GM19099 (cell line): ENCODE results near the gene MAN1C1.

Experiments used
- POLR2A ChIP-seq: IDR thresholded peaks from 3 replicates; pipeline ENCODE4 v1.6.1; 2011; ENCODE audit warnings: low read depth; ENCODE audit not compliant: insufficient read length; ENCODE audit errors: extremely low read depth

MAN1C1 gene

DNA sequence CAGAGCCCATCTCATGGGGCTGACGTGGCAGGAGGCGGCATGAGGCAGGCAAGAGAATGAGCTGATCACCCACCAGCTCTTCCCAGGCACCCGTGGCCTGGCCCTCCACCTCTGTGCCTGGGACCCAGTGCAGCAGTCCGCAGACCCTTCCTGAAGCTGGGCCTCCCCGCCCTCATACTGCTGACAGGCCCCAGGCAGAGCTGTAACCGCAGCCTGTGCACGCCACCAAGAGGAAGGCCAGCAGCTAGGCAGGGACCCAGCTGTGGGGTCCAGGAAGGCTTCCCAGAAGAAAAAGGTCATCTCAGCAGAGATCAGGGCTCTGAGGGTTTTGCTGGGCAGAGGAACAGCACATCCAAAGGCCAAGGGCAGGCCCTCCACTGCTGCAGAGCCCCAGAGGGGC is 193.3 kb downstream of the MAN1C1 start:
- TF ChIP-seq POLR2A = no peak

DNA sequence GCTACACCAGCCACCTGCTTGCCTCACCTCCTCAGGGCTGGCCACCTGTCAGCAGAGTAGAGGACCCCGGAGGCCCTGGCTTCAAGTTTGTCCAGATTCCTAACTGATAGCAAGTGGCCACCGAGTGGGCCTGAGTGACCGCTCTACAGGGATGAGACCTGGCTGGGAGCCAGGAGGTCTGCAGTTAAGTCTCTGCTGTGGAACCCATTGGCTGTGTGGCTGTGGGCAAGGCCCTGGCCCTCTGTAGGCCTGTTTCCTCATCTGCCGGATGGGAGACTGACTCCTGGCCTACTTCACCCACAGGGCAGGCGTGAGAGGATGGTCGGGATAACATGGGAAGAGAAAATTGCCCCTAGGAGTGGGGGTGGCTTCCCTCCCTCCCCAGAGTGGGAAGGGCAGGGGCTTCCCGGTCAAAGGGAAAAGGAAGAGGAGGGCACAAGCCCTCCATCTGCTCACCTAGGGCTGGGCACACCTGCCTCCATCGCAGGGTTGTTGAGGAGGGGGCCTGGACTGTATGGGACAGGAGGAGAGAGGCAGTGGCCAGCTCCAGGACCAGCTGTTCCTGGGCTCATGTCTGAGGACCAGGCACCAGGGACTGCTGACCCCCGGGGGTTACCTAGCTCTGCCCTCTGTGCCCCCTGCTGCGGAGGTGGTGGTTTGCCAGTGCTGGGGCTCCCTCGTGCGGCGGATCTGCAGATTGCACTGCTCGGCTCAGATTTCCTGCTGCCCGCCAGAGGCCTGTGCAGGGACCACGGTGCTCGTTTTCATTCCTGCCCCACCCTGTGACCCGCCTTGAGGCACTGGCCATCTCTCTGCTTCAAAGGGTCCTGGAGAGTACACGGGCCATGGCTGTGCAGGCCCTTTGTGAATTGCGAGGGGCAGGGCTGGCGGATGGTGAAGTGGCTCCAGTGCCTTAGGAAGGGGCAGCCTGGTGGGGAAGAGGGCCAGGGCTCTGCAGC is 194.0 kb downstream of the MAN1C1 start:
- no peak for TF ChIP-seq POLR2A

DNA sequence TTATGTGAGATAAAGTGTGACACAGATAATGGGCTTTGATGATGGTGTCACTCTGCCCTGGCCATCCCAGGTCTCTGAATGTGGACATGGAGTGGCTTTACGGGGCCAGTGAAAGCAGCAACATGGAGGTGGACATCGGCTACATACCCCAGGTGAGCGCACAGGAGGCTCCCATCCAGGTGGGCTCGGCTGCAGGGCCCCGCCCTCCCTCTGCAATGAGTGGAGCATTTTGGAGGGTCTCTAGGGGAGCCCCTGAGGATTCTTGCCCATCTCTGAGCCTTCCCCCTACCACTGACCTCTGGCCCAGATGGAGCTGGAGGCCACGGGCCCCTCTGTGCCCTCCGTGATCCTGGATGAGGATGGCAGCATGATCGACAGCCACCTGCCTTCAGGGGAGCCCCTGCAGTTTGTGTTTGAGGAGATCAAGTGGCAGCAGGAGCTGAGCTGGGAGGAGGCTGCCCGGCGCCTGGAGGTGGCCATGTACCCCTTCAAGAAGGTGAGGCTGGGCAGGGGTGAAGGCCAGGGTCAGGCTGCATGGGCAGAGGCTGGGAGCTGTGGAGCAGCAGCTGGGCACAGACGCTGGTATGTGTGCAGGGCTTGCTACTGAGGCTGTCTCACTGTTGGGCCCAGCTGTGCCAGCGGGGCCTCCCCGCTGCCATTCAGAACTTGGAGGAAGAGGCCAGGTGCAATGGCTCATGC is 194.9 kb downstream of the MAN1C1 start:
- no peak for TF ChIP-seq POLR2A

GRCh38 chr1:25813071-25813733 is 196.6 kb downstream of the MAN1C1 start:
- TF ChIP-seq POLR2A = no peak

DNA sequence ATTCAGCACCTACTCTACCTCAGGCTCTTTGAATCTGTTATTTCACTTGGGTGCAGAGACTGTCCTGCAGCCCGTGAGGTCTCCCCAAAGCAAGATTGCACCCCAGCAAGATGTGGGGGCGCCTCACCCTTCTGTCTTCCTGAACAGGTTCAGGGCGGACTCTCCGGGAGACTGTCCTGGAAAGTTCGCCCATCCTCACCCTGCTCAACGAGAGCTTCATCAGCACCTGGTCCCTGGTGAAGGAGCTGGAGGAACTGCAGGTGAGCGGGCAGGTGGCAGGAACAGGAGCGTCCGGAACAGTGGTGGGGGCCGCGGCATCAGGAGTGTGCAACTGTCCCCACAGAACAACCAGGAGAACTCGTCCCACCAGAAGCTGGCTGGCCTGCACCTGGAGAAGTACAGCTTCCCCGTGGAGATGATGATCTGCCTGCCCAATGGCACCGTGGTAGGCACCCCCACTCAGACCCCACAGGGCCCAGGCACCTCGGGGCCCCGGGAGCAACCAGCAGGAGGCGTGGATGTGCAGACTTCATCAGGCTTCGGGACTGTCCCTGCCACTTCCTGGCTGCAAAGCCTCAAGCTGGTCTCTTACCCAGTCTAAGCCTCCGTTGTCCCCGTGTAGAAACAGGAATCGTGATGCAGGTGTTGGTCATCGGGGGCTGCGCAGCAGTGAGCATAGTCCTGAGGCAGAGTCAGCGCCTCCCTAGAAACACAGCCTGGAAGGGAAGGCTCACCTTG is 197.3 kb downstream of the MAN1C1 start:
- TF ChIP-seq POLR2A = no peak

DNA sequence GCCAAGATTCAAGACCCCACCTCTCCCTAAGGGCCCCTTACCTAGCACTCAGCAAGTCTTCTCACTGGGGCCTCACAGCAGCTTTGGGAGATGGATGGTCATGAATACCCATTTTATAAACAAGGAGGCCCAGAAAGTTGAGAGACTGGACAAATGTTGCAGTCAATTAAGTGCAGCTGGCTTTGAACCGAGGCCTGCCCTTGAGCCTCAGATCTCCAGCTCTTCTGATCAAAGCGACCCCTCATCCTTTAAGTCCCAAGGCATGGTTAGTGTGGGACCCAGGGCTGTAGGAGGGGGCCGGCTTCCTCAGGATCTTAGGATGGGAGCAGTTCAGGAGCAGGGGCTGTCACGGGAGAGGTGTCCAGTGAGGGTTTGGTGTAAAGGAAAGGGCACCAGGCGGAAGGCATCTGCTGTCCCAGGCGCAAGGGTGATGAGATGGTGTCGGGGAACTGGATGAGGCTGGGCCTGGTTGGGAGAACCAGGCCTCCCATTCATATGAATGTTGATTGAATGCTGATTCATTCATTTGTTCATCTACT is 198.0 kb downstream of the MAN1C1 start:
- TF ChIP-seq POLR2A = no peak

- TF ChIP-seq POLR2A = no peak
Observed at GRCh38 chr1:25815208-25816111, 198.9 kb downstream of the MAN1C1 start.

DNA sequence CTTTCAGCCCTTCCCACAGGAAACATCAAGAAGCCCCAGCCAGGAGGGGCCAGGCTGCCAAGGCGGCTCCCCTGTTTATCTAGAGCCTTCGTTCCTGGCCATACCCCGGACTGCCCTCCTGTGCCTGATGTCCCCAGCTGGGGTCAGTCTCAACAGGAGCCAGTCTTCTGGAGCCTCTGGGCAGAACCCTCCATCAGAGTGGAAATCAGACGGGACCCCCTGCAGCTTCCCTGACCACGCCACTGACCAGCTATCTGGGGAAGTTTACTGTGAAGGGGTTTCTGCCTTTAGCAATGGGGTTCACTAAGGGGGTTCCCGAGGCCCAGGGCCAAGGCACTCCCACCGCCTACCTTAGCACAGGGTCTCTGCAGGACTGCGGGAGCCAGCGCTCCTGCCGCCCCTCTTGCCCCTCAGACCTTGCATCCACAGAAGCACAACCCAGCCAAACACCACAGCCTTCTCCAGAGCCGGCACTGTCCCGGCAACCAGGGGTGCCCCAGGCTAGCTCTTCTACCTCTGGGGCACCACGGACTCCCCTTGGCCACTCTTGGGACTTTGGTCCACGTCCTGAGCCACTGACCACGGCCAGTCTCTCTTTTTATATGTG is 199.6 kb downstream of the MAN1C1 start:
- no peak for TF ChIP-seq POLR2A

- TF ChIP-seq POLR2A = no peak
Observed at GRCh38 chr1:25817840-25818501, 201.4 kb downstream of the MAN1C1 start.

GRCh38 chr1:25818569-25818968 is 202.0 kb downstream of the MAN1C1 start:
- TF ChIP-seq POLR2A = no peak

- TF ChIP-seq POLR2A = peak; percentile 90
Observed at GRCh38 chr1:25819491-25820246, 203.1 kb downstream of the MAN1C1 start, which contains the start of gene MTFR1L. Gene MTFR1L (plus strand): TSS chr1:25819954. CDS start chr1:25823105, 3,151 bp downstream.
